PFSK-1 (cell line): ENCODE results near the gene SFMBT2.

Experiments used
- FOXP2 ChIP-seq: optimal IDR thresholded peaks from 2 replicates; pipeline ENCODE3; 2011; ENCODE audit warnings: borderline replicate concordance, control low read depth, inconsistent platforms; ENCODE audit not compliant: insufficient read depth; ENCODE audit errors: extremely low read length, extremely low read depth
- POLR2AphosphoS5 ChIP-seq: IDR thresholded peaks from 2 replicates; pipeline ENCODE4 v1.6.1; 2012; ENCODE audit warnings: low read depth, mild to moderate bottlenecking, control low read depth, low read length, moderate library complexity
- REST ChIP-seq, 2 experiments: IDR thresholded peaks; 2 replicates each; pipeline versions ENCODE4 v1.6.1 to v1.8.0; 2011 to 2012; ENCODE audit warnings: low read depth in 2 of 2, low read length in 2 of 2, control low read depth in 1 of 2, inconsistent platforms in 1 of 2, mild to moderate bottlenecking in 1 of 2, moderate library complexity in 1 of 2; ENCODE audit not compliant: insufficient read depth in 1 of 2
- SIN3A ChIP-seq: IDR thresholded peaks from 2 replicates; pipeline ENCODE4 v1.6.1; 2012; ENCODE audit warnings: mild to moderate bottlenecking, low read length, moderate library complexity, borderline replicate concordance; ENCODE audit not compliant: insufficient read depth
- TAF1 ChIP-seq: IDR thresholded peaks from 2 replicates; pipeline ENCODE4 v1.6.1; 2012; ENCODE audit warnings: low read length, control low read depth, borderline replicate concordance; ENCODE audit not compliant: insufficient read depth

GRCh38 chr10:7153750-7154149 lies 257.1 kb downstream of the SFMBT2 start:
- no peak for TF ChIP-seq TAF1
- no peak for TF ChIP-seq FOXP2
- no peak for TF ChIP-seq REST (IDR thresholded peaks at IDR 0.05; ENCODE audit: insufficient read depth in 1 of 2, low read depth in 2 of 2, low read length in 2 of 2)
- no peak for TF ChIP-seq POLR2AphosphoS5
- no peak for TF ChIP-seq SIN3A
